Stimulated activated CD4-positive, alpha-beta T cell treated with anti-CD3 and anti-CD28 coated beads, Interleukin-2, amount 100 ng/mL, for 4 hours (primary cell): ENCODE measurements around the gene PAIP2B.

ENCODE experiments used
- DNase-seq: peaks from one replicate; pipeline ENCODE4 v3.0.0-alpha.2; 2020; ENCODE audit warnings: low read depth

Gene PAIP2B

GRCh38 chr2:71153585-71154224 lies 73.2 kb downstream of the PAIP2B start:
- DNase-seq = no peak

GRCh38 chr2:71151620-71152019 lies 75.3 kb downstream of the PAIP2B start:
- no peak for DNase-seq

GRCh38 chr2:71150082-71150816 lies 76.7 kb downstream of the PAIP2B start:
- DNase-seq = no peak

- no peak for DNase-seq
These were observed 78.3 kb downstream of the PAIP2B start for GRCh38 chr2:71148506-71149063.

- no peak for DNase-seq
These were observed 83.1 kb downstream of the PAIP2B start for GRCh38 chr2:71143782-71144181.

- DNase-seq = no peak
These were observed 90.7 kb downstream of the PAIP2B start for GRCh38 chr2:71136174-71136573.

GRCh38 chr2:71133603-71134002 lies 93.3 kb downstream of the PAIP2B start:
- DNase-seq = no peak
